HG02938 (cell line): ENCODE data around the gene PFDN6.
"Not testable (repeated sequence)": the region's sequence is repeated elsewhere in the genome, so short reads cannot be mapped to it uniquely, and the experiment has no call there.

Experiments
- ATAC-seq: cut with Tn5 transposase; IDR thresholded peaks from one replicate; pipeline ENCODE4 v1.9.1; 2021; ENCODE audit warnings: mild to moderate bottlenecking, moderate library complexity; ENCODE audit not compliant: unreplicated experiment

PFDN6 gene

DNA sequence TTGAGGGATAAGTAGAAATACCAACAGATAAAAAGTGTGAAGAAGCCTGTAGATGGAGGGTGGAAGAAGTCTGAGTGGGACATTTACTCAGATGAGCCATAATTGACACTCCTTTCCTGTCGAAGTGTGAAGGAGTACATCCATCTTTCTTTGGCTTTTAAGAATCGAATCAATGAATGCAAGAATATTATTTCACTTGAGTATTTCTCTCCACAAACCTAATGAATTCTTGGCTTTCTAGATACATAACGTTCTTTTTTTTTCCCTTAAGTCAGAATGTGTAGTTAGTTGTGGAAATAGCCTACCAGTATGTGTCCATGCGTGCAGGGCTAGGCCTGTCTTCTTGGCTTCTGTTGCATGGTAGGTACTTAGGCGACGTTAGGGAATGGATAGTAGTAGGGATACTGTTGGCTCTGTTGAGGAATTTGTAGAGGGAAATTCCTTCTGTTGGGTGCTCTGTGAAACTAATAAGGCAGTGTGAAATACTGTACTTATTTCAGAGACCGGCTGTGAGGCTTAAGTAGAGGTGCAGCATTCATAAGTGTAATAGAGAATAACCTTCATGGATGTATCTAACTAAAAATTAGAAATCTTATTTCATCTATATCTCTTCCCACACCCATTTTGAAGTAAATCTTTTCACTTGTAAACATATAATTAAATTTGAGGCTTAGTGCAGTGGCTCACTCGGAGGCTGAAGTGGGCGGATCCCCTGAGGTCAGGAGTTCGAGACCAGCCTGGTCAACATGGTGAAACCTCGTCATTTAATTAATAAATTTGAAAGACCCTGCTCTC, 16.1 kb upstream of the PFDN6 start:
- no peak for ATAC-seq

DNA sequence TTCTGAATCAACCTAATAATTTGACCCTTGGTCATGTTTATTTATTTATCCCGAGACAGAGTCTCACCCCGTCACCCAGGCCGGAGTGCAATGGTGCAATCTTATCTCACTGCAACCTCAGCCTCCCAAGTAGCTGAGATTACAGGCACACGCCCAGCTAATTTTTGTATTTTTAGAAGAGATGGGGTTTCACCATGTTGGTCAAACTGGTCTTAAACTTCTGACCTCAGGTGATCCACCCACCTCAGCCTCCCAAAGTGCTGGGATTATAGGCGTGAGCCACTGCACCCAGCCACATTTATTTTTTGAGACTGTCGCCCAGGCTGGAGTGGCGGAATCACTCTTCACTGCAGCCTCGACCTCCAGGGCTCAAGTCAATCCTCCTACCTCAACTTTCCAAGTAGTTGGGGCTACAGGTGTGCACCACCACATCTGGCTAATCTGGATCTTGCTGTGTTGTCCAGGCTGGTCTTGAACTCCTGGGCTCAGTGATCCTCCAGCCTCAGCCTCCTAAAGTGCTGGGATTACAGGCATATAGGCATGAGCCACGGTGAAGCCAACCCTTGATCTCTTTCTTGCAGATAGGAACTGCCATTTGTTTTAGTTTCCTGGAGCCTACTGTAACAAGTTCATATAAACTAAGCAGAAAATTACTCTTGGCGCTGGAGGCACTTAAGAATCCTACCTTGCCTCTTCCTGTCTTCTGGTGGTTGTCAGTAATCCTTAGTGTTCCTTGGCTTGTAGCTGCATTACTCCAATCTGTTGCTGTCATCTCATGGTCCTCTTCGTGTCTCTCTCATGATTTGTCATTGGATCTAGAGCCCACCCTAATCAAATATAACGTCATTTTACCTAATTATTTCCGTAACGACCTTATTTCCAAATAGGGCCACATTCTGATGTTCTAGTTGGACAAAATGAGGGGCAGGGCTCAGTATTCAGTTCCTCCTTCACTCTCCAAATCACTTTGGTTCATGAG, 15.2 kb upstream of the PFDN6 start:
- ATAC-seq = no peak

DNA sequence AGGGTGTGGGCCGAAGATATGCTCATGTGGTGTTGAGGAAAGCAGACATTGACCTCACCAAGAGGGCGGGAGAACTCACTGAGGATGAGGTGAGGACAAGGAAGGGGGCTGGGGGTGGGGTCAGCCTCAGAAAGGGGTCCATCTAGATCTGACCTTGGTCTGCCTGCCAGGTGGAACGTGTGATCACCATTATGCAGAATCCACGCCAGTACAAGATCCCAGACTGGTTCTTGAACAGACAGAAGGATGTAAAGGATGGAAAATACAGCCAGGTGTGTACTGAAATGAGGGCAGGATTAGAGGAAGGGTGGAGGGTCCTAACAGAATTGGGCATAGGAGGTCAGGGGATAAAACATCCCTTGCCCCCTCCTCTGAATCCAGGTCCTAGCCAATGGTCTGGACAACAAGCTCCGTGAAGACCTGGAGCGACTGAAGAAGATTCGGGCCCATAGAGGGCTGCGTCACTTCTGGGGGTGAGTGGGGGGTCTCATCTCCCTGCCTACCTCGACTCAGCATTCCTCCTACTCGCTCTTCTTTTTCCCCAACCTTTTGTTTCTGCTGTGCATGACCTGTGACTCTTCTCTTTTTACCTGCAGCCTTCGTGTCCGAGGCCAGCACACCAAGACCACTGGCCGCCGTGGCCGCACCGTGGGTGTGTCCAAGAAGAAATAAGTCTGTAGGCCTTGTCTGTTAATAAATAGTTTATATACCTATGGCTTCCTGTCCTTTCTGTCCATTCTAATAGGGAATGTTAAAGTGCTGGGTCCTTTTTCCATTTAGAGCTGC, 13.4 kb upstream of the PFDN6 start:
- ATAC-seq = not testable (repeated sequence)

DNA sequence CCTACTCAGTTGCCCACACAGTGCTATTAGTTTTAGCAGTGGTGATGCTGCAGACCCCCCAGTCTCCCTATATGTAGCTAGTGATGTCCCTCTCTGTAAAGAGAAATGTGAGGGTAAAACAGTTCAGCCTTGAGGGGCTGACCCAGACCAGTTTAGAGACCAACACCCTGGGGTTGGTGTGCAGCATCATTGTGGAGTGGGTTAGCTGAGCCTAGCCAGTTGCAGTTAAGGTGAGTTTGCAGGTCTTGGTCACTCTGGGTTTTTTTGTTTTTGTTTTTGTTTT, 12.9 kb upstream of the PFDN6 start:
- no peak for ATAC-seq

DNA sequence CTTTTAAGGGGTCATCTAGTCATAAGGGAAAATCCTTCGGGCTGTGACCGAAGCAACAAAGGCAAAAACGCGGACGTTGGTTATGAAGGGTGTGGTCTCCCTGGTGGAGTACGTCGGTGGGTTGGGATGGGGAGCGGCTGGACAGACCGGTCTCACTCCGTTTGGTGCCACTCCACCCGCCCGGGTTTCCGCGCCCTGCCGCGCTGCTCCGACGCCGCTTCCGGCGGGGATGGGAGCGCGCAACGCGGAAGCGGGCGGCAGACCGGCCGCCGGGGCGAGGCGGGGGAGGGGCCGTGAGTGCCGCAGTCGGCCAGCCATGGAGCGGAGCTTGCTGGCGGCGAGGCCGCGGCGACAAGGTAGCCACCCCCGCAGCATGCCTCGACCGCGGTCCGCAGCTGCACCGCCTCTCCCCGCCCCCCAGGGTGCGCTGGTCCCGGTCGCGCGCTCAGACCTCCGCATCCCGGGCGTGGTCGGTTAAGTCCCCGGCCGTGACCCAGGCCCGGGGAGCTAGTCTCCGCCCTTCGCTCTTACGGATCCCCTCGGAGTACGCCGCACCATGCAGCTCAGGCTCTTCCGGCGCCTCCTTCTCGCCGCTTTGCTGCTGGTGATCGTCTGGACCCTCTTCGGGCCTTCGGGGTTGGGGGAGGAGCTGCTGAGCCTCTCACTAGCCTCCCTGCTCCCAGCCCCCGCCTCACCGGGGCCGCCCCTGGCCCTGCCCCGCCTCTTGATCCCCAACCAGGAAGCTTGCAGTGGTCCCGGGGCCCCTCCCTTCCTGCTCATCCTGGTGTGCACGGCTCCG, 12.3 kb upstream of the PFDN6 start, which contains the start of gene B3GALT4:
B3GALT4 (plus strand) TSS at position 260 of the 799 bp plus-strand sequence; CDS start at position 557, 297 bp downstream.
- ATAC-seq = peak; percentile 37

DNA sequence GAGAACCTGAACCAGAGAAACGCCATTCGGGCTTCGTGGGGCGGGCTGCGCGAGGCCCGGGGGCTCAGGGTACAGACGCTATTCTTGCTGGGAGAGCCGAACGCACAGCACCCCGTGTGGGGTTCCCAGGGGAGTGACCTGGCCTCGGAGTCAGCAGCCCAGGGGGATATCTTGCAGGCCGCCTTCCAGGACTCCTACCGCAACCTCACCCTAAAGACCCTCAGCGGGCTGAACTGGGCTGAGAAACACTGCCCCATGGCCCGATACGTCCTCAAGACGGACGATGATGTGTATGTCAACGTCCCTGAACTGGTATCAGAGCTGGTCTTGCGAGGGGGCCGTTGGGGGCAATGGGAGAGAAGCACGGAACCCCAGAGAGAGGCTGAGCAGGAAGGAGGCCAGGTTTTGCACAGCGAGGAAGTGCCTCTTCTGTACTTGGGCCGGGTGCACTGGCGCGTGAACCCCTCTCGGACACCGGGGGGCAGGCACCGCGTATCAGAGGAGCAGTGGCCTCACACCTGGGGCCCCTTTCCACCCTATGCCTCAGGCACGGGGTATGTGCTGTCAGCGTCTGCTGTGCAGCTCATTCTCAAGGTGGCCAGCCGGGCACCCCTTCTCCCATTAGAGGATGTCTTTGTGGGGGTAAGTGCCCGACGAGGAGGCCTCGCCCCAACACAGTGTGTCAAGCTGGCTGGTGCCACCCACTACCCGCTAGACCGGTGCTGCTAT, 11.6 kb upstream of the PFDN6 start:
- peak; percentile 7 for ATAC-seq

DNA sequence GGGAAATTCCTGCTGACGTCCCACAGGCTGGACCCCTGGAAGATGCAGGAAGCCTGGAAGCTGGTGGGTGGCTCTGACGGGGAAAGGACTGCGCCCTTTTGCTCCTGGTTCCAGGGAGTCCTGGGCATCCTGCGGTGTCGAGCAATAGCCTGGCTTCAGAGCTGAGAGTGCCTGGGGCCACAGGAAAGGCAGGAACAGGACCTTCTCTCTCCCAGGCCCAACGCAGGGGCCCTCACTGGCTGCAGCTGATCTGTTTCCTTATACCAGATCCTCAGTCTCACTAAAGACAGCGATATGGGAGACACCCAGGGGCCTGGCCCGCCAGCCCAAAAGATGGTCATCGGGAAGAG, 11.0 kb upstream of the PFDN6 start:
- no peak for ATAC-seq

DNA sequence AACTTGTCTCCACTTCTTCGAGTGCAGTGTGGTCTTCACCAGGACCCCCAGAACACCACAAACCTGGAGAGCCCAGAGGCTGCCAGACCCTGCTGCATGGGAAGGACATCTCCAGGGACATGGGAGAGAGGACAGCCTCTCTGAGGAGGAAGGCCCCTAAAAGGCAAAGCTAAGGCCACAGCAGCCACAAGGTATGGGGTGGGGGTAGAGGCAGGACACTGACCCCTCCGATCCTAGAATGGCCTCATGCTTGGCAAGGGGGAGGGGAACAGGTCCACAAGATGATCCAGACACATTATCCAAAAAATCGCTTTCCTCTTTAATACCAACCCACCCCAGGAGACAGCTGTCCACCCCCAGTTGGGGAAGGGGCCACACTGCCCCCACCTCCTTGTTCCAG, 10.6 kb upstream of the PFDN6 start:
- ATAC-seq = no peak

DNA sequence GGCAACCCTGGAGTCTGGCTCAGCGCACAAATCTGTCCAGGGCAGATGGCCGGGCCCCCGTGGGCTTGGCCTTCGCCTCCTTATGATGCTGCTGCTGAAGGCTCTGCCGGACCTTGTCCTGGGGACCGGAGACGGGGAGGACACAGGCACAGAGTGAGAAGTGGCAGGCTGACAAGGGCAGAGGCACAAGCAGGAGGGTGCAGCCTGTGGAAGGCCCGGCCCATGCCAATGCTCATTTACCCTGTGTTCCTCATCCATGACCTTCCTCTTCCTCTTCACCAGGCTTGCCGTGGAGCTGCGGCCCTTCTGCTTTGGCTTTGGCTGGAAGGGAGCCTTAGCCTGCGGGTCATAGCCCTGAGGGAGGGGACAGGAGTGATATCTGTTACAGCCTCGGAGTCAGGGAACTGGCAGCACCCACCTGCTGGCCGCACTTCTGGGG, 10.1 kb upstream of the PFDN6 start:
- no peak for ATAC-seq

DNA sequence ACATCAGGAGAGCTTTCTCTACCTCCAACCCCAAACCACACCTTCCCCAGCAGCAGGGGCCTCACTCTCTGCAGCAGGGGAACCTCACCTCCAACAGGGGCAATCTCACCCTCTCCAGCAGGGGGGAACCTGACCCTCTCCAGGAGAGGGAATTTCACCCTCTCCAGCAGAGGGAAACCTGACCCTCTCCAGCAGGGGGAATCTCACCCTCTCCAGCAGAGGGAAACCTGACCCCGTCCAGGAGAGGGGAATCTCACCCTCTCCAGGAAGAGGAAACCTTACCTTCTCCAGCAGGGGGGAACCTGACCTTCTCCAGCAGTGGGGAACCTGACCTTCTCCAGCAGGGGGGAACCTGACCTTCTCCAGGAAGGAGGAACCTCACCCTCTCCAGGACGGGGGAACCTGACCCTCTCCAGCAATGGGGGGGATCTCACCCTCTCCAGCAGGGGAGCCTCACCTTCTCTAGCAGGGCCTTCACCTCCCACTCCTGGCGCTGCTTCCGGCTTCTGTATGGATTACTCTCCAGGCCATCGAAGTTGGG, 9.4 kb upstream of the PFDN6 start:
- ATAC-seq = no peak

DNA sequence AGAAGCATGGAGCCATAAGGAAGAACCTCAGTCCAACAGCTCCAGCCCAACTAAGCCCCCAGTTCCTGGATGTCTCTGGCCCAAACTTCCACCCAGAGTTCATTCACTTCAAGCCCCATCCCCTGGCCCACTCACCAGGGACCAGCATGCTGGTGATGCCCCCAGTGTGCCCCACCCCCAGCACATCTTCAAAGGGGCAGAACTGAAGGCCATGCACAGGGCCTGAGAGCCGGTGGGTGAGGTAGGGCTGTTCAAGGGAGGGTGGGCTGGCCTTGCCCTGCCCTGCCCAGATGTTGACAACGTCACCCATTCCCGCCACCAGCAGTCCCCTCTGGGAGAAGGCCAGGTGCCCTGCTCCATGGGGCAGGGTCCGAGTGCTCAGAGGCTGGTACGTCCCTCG, 8.9 kb upstream of the PFDN6 start:
- ATAC-seq = no peak

DNA sequence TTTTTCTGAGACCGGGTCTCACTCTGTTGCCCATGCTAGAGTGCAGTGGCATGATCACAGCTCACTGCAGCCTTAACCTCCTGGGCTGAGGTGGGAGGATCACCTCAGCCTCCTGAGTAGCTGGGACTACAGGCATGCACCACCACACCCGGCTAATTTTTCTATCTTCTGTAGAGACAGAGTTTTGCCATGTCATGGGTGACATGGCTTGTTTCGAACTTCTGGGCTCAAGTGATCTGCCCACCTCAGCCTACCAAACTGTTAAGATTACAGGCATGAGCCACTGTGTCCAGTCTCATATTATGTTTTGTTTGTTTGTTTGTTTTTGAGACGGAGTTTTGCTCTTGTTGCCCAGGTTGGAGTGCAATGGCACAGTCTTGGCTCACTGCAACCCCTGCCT, 4.2 kb upstream of the PFDN6 start:
- not testable (repeated sequence) for ATAC-seq

DNA sequence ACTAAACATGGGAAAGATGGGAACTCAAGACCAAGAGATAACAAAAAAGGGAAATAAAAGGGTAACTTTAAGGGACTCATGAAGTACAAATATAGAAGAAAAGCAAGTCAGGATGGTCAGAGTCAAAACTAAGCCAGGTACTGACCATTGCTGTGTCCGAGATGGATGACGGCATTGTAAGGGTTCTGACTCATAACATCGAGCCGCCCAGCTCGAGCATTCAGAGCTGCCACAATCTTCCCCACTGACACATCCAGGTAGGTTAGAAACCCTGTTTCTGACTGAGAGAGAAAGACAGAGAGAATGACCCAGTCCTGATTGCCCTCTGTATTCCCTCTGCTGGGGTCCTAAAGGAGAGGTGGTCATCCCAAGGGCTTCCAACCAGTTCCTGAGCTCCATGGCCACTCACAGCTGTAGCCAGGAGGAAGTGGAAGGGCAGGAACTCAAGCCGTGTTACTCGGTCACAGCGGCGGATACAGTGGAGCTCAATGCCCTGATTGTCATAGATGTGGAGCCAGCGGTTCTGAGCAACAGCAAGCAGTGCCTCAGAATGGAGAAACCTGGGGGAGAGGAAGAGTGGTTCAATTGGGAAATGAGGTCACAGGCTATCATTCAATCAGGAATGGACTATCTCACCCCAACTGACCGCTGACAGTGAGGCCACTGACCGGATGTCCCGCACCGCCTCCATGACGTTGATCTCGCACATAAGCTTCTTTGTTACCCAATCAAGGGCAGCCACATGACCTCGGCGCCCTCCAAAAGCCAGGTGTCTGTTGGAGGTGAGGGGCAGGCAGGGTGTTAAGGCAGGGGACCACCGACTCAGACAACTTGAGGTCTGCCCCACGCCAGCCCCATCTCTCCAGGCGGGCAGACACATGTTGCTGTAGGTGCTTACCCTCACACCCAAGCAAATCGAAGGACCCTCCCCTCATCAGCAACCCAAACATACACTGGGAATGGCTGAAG, 2.2 kb upstream of the PFDN6 start:
- ATAC-seq = no peak

DNA sequence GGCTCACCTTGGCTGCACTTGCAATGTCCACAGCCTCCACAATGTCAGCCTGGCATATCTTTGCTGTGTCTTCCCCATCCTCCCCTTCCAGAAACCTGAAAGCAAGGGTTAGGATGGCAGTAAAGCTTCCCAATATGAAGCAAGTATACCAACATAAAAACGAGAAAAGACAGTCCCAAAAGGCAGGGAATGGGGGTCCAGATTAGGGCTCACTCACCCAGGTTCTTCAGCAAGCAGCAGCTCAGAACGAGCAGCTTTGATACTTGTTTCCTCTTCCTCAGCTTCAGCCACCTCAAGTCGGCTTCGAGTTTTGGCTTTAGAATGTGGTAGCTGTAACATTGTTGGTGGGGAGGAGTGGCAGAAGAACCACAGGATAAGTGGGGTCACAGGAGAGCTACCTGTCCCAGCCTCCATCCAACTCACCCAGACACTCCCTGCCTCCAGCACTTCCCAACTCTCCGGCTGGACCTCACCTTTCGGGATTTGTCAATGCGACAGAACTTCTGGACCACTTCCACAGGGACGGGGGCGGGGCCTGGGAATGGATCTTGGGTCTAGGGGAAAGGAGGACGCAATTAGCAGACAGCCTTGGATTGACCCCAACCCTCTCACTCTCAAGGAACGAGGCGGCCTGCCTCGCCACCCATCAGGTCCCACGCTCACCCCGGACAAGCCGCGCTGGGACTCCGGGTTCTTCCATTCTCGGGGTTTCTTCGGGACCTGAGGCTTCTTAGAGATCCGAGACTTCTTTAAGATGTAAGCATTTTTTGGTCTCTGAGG, 1.1 kb upstream of the PFDN6 start:
- ATAC-seq = no peak

DNA sequence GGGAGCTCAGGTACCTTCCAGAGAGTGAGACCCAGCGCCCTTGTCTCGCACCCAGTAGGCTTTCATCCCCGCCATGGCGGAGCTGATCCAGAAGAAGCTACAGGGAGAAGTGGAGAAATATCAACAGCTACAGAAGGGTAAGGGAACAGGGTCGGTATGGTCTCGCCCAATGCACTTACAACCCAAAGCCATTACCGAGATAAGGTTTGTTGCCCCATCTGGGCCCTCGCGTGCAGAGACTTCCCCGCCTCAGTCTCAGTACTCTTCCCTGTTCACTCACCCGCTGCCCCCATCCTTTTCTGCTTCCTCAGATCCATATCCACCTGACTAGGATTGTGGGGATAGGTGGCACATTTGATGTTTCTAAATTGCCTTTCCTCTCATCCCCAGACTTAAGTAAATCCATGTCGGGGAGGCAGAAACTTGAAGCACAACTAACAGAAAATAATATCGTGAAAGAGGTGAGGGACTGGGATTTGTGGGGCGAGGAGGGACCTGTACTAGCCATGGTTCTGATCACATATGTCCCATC, 449 bp downstream of the PFDN6 start:
- no peak for ATAC-seq

DNA sequence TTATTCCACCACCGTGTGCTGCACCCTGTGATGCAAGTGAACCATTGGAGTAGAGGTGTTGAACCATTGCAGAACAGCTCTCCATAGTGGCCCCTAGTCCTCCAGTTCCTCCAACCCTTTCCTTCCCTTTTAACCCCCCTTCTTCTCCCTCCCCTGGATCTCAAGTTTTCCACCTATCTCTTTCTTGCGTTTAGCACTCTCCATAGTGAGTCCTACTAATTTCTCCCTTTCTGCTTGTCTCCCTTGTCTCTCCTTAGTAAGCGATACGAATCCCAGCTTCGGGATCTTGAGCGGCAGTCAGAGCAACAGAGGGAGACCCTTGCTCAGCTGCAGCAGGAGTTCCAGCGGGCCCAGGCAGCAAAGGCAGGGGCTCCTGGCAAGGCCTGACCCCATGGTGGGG, 1.1 kb downstream of the PFDN6 start:
- ATAC-seq = no peak

DNA sequence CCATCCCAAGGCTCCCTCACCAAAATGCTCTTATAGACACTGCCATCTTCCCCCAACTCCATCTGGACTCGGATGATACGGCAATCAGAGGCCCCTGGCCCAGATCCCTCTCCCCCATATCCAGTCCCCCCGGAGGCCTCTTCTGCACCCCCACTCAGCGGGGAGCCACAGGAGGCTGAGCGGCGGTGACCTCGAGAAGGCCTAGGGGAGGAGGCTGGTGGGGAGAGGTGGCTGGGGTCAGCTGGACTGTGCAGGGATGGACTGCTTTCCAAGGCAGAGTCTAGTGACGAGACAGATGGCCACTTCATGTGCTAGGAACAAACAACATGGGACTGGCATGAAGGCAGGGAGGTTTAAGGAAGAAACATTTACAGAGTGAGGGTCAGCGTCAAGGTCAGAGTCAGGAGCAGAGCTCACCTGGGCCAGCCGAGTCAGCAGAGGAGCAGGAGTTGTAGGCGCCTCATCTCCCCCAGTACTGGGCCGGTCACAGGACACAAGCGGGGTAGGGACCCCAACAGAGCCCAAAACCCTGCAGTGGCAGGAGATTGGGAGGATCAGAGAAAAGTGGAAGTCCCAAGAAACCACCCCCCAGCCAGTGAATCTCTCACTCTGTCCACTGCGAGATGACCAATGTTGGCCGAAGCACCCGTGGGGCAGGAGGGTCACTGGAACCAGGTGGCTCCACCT, 3.7 kb downstream of the PFDN6 start:
- ATAC-seq = no peak
